Right lung (tissue), 5 donors: ENCODE measurements around the gene BTG4. TPM values are rescaled to one million over a fixed set of nuclear protein-coding genes. Genes with fewer than 3 reads are reported as not detected.

ENCODE experiments used
- DNase-seq, 2 donors: peaks; one replicate each; pipeline ENCODE4 v3.0.0-alpha.2; 2013
- polyA plus RNA-seq, 5 donors: library from polyadenylated mRNA; unstranded; fragments of 120-200 nt; gene quantifications; one replicate each; pipeline versions ENCODE4 v1.2.1 to v1.2.3, GENCODE V29; 2013; ENCODE audit warnings: inconsistent platforms in 1 of 5, low replicate concordance in 1 of 5; ENCODE audit not compliant: insufficient read length in 5 of 5, insufficient read depth in 1 of 5

The BTG4 gene
- polyA plus RNA-seq, 5 donors, result 0.11 to 0.52 (median 0.18) TPM; not detected in 2

DNA sequence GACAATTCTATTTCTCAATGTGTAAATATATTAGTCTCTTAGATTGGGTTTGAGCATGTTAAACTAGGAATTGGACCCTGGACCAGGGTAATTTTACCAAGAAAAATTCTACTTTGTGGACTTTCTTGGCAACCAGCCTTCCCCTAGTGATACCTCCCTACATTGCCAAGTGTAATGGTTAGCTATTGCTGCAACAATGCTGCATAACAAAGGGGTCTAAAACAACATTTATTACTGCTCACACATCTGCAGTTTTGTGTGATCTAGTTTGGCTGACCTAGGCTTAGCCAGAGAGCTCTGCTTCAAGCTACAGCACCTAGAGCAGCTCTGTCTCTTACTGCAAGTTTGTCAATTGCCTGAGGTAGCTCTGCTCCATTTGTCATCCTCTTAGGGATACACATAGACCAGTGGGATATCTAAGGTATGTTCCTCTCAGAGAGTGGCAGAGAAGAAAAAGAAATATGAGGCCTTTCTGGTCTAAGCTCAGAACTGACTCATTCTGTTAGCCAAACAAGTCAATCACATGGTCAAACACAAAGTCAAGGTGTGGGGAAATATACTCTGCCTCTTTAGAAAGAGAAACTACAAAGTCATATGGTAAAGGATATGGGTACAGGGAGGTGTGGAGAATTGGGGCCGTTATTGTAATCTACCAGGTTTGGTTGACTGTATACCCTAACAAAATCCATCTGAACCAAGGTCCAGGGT lies 26.4 kb upstream of the BTG4 start:
- DNase-seq, result no peak

DNA sequence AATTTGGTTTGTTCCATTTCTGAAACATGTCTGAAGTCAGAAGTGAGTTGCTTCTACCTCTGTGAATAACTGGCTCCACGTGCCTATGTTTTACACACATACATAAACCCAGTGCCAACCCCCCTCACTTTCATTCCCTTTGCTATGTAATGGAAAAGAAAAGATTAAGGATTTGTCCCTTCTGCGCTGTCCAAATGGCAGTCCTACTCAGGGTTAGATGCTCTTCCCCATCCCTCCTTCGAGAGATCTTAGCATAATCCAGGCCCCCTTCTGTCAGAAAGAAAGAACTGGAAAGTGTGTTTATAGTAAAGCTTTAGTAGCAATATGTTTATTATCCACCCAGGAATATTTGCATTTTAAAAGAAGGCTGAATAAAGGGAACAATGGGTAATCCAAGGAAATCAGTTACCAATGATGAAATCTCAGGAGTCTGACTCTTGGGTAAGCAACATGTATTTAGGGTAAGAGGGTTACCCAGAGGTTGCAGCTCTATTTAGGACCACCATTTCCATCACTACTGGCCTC lies 25.2 kb upstream of the BTG4 start:
- DNase-seq, result no peak

DNA sequence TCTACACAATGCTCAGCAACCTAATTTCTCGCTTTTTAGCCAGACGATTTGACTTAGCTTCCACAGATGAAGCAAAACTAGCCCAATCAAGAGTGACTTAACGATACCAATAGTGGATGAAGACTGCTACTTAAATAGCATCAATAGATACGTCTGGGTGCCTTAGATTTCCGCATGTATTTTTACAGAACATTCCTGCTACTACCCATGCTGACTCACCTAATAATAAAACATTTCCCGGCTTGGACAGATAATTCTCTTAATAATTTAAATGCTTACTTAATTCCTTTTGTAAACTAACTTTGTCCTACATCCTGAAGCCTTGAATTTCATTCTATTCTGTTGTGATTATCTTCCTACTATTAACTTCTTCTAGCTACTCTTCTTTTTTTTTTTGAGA lies 23.1 kb upstream of the BTG4 start:
- DNase-seq, result no peak

DNA sequence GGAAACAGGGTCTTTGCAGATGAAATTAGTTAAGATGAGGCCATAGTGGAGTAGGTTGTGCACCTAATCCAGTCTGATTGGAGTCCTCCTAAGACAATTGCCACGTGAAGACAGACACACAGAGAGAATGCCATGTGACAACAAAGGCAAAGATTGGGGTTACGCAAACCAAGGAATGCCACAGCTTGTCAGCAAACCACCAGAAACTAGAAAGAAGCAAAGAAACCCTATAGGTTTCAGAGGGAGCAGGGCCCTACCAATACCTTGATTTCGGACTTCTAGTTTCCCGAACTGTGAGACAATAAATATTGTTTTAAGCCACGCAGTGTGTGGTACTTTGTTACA lies 20.2 kb upstream of the BTG4 start:
- DNase-seq, result no peak

DNA sequence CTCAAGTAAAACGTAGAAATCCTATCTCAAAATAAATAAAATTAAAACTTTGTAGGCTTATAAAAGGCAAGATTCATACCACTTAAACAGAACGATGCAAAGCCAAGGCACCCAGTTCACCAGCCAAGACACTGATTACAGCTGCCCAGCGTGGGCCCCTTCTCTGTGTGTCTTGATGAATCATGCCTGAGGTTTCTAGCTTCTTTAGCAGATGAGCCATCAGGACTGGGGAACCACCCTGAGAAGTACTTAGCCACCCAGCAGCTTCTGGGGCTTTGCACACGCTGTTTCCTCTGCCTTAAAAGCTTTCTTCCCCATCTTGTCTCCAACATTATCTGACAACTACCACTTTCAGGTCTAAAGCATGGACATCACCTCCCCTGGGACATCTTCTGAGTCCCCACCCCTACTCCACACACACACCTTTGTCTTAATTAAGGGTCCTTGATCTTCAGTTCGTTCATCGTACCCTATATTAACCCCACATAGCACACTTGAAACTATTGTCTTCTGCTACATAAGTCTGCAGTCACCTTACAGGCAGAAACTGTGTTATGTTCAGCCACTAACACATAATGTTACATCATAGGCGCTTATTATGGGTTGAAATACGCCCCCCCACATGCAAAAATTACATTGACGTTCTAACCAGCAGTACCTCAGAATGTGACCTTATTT lies 19.6 kb upstream of the BTG4 start:
- DNase-seq, result no peak

DNA sequence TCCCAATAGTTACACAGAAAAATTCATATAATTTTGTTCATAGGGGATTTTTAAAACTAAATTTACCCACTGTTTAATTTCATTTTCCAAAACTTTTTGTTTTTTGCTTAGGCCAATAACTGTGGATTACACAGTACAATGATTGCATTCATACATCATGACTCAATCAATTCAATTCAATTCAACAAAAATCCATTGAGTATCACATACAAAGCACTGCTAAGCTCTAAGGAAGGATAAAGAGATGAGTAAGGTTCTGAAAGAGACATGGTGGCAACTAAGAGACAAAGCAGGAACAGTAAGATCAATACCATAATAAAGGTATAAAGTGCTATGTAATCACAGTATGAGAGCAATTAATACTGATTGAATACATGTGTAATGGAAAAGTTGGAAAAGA lies 18.9 kb upstream of the BTG4 start:
- DNase-seq, result no peak

DNA sequence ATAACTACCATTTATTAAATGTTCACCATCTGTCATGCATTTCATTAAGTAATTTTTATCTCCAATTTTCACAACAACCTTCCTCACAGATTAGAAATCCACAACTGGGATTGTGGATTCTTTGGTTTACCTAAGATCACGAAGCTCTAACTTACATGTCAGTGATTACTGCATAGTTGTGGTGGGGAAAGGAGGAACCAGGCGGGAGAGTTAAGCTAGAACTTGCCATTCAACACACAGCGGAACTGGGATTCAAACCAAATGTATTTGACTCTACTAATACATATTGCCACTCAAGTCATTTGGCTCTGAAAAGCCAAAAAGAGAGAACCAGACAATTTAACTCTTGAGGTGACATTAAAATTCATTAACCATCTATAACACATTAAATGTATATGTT lies 17.9 kb upstream of the BTG4 start:
- DNase-seq, result no peak

DNA sequence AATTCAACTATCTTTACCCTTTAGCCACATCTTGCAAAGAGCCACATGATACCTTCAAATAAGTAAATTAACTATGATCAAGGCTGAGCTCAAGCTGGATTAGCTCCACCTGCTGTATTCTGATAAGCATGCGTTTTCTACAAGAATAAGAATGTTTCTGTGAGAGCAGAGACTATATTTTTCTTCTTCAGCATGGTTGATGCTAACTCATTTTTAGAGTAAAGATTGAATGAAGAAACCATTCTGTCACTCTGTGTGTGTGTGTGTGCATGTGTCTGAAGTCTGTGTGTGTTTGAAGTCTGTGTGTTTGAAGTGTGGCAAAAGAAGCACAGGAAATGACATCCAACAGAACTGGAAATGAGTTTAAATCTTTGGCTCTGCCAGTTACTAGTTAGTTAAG lies 16.4 kb upstream of the BTG4 start:
- DNase-seq, result no peak

DNA sequence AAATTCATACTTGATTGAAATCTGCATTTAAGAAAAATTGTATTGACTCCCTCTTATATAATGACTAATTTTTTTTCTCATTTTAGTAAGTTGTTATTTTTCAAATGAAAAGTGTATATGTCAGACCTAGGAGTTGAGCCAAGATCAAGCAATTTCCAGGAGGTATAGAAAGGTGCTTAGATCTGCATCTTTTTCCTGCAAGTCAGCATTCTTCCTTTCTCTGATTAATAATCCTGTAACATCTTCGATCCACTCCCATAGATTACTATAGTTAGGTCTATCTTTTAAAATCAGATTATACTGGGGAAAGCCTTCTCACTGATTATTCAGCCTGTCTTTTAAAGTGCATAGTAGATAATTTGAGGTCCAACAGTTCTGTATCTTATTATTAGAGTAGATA lies 15.1 kb upstream of the BTG4 start:
- DNase-seq, result no peak

DNA sequence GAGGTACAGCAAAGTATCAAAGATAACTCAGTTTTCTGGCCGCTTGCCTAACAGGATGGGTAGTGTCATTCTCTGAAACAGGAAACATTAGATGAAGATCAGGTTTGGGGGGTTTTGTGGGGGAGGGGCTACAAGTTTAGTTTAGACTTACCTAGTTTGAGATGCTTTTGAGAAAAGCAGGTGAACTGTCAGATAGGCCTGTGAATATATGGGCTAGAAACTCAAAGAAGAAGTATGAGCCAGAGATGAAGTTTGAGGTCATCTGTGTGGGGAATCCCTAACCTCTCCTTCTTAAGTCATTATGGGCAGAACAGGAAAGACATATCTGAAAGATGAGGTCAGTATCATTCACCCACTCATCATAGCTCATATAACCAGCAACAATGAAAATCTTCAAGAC lies 14.3 kb upstream of the BTG4 start:
- DNase-seq, result no peak

DNA sequence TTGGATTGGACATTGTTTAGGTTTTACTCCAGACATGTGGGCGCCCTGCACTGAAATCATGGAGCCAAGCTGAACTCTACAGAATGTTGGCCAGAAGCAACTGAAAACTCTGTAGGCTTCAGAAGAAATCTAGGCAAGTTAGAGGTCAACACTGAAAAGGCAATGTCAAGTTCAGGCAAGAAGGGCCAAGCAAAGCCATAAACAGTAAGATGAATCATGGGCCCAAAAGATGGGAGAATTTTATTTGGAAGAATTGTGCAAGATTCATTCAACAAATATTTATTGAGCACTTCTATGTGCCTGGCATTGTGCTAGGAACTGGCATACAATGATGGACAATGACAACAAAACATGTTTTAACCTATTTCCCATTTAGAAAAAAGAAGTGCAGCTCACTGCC lies 13.3 kb upstream of the BTG4 start:
- no peak for DNase-seq

DNA sequence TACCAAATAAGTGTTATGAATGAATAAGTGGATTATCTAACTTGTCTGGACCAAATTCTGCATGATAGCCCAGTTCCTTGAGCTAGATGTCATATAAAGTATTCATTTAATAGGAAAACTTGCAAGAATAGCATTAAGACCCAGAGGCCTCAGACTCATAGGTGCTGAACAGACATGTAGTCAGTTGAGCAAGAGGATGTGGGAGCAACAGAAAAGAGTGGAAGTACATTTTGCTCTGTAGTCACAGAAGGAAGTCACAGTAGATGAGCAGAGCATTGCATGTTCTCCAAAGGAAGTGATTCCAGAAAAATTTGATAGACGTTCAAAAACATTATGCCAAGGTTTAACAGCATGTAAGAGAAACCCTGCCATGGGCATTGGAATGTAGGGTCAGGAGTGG lies 11.9 kb upstream of the BTG4 start:
- DNase-seq, result no peak

DNA sequence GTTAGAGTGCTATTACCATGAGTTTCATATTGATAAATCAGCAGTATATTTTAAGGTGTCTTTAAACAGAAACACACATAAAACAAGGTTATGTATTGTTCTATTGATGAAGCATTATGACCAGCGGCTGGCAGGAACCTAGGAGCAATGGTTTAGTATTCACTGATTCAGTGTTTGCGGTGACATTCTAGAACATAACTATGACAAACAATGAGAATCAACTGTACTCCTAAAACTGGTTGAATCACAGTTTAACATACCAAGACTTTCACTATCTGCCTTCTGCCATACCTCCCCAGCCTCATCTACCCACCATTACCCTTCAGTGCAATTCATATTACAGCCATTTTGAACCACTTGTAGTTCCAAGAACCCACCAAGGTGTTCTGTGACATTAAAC lies 11.2 kb upstream of the BTG4 start:
- no peak for DNase-seq

DNA sequence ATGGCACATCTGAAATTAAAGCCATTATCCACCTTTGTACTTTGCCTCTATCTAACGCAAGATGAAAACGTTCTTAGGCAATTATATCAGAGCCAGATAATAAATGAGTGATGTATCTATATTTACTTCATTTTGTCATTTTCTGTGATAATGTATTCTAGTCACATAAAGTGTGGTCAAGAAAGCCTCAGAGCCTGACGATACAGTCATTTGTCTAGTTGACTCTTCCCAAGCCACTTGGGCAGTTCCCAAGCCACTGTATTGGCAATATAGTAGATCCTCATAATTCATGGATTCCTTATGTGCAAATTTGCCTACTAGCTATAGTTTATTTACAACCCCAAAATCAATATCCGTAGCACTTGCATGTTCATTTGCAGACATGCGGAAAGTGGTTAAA lies 10.2 kb upstream of the BTG4 start:
- no peak for DNase-seq

DNA sequence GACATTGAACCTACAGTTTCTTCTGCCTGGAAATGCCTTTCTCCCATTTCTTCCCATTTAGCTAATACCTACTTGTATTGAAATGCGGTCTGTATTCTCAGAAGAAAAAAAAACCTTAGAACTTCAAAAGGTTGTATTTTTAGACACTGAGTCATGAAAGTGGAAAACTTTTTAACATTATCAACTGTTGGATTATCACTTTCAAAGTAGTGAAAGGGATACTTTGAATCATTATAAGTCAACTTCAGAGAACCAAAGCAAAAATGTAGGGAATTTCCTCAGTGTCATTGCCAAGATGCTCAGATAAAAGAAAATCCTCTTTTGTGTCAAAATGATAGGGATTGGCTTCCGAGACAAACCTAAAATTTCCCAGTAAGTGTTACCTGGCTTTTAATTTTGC lies 8.9 kb upstream of the BTG4 start:
- no peak for DNase-seq

DNA sequence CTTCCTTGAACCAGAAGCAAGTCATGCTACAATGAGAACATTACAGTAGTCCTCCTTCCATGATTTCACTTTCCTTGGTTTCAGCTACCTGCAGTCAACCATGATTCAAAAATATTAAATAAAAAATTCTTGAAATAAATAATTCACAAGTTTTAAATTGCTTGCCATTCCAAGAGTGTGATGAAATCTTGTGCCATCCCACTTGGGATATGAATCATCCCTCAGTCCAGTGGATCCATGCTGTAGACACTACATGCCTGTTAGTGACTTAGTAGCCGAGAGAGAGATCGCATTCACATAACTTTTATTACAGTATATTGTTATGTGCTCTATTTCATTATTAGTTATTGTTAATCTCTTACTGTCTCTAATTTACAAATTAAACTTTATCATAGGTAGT lies 8.4 kb upstream of the BTG4 start:
- no peak for DNase-seq

DNA sequence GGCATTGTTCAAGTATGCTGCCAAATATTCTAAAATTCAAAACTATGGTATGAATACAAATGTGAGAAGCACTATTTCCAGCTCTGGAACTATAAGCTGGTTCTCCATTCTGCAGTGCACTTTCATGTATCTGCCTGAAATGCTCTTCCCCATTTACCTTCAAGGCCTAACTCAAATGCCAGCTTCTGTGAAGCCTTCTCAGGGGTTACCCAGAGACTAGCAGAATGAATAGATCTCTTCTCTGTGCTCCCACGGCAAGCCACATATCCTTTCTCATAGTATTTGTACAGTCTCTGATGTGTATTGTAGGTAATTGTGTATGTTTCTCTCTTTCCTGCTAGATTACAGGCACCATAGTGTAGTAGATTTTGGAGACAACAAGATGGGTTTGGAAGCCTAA lies 6.5 kb upstream of the BTG4 start:
- DNase-seq, result no peak

DNA sequence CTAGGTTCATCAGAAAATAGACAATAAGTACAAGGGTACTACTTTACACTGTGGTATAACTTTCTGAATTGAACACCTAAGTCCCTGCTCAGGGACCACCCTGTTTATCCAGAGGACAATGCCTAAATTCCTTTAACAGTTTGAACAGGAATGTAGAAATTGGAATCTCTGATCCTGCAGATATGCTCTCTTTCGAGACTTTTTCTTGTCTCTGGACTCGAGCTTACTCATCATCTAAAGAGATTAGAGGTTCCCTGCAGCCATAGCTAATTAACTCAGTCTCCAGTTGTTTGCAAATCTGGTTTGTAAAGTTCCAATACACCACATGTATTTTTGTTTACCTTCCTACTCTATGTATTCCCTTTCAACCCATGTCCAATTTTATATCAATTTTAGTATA lies 3.4 kb upstream of the BTG4 start:
- DNase-seq, result no peak

DNA sequence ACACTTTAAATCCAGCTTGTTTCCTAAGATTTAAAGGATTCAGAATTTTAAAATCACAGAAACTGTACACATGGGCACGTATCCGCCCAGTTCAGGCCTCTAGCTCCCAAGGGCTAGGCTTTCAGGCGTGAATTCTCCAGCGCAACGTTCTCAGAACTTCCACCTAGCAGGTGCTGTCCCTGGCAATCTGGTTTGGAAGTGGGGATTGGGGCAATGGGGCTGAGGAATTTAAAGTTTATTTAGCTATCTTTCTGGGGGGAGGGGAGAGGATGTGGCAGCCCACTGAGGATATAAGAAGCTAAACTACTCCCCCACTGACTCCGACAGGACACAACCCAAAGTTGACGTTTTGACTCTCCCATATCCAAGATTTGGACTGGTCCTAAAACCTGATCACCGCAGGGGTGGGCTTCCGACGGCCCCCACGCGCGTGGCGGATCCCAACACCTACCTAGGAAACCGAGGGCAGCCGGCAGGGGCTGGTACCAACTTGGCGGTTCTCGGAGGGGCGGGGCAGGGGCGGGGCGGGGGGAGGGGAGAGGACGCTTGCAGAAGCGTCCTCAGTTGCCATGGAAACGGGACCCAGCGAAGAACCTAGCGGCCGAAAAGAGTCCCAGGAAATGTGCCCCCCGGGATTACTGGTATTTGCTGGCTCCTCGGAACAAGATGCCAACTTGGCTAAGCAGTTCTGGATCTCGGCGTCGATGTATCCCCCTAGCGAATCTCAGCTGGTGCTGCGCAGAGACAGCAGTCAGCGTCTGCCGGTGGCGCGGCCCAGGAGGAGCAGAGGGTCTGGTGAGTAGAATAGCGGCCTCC lies 2.2 kb upstream of the BTG4 start, which contains the start of gene HOATZ:
HOATZ (plus strand) TSS at position 563 of the 816 bp plus-strand sequence; CDS start at position 570, 7 bp downstream.
- DNase-seq, result peak in 1 of 2 donors; percentile 24

DNA sequence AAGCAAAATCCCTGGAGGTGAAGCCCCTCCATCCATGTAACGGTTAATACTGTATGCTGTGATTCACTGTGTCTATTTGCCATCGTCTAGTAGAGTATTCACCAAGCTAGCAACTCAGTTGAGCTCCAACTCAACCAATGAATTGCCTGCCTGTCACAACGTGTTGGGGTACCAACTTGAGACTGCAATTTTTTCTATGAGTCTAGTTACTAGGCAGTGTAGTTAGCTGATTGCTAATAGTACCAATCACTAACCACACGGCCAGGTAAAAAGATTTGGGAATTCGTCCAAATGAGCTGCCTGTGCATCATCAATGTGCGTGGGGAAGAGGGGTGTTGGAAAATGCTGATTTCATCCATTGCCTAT lies 1.0 kb upstream of the BTG4 start:
- no peak for DNase-seq

DNA sequence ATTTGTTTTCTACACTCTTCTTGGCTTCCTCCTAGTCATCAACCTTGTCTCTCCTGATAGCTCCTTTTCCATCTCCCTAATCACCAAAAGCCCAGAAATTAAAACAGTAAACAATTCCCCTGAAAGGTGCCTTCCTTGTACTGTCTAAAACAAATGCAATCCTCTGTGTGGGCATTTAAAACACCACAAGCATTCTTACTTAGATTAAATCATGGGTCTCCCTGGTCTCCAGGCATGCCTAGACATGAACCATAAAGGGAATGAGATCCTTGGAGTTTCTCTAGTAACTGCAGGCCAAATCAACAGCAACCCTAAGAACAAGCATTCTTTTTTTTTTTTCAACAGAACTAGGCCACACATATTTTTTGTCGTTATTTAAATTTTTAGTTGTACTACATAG lies 1.9 kb downstream of the BTG4 start:
- no peak for DNase-seq

DNA sequence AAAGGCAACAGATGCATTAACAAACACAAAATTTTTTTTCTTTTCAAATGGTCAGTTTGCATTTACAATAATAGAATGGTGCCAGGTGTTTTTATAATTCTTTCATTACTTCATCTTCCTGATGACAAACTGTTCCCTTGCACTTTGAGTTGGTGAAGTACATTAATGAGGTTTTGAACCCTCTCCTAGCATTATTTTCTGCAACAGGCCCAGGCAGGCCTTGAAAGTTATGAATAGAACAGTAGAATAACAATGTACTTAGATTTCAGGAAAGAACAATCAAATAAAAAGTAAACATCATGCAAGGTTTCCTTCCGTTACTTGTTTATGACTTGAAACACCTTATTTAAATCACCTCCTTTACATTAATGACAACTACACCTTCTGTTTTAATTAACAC lies 9.6 kb downstream of the BTG4 start:
- no peak for DNase-seq

DNA sequence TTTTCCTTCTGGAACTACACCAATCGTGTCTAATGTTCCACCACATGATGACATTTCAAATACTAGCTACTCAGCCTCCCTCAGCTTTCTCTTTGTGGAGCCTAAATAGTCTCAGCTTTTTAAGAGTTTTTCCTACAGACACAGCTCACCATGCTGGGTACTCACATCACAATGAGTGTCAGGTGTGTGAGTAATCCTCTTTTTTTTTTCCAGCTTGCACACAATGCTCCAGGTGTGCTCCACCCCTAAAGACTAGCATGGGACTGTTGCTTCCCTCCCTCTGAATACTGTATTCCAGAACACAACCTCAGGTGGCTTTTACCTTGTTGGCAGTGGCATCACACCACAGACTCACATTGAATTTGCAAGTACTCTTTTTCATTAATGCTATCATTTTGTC lies 11.7 kb downstream of the BTG4 start:
- no peak for DNase-seq
